ENCODE data around the gene MT1A.
"Not testable (repeated sequence)": the region's sequence is repeated elsewhere in the genome, so short reads cannot be mapped to it uniquely, and the experiment has no call there.

Gene MT1A

DNA sequence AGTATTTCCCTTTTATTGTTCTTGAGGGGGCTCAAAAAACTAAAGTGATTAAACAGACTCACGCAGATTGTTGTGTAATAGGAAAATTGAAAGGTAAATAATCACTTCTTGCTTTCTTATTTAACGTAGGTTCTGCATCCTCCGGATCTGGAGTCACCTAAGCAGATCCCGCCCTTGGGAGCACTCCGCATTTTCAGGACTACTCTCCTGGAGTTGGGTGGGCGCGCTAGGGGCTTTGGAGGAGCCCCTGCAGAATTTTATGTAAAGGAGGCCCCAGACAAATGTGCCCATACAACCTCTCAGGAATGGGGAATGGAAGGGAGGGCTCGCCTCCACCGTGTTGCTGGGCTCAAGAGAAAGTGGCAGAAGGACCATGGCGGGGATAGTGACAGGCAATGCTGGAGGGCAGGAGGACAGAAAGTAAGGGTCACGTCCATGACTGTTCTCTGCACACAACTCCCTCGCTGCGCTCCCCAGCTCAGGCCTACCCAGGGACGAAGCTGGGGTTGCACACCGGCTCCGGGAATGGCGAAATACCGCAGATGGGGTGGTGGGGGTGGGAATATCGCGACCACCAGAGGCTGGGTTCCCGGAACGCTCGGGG, 21.8 kb upstream of the MT1A start:
- TF ChIP-seq, protein P1, sequence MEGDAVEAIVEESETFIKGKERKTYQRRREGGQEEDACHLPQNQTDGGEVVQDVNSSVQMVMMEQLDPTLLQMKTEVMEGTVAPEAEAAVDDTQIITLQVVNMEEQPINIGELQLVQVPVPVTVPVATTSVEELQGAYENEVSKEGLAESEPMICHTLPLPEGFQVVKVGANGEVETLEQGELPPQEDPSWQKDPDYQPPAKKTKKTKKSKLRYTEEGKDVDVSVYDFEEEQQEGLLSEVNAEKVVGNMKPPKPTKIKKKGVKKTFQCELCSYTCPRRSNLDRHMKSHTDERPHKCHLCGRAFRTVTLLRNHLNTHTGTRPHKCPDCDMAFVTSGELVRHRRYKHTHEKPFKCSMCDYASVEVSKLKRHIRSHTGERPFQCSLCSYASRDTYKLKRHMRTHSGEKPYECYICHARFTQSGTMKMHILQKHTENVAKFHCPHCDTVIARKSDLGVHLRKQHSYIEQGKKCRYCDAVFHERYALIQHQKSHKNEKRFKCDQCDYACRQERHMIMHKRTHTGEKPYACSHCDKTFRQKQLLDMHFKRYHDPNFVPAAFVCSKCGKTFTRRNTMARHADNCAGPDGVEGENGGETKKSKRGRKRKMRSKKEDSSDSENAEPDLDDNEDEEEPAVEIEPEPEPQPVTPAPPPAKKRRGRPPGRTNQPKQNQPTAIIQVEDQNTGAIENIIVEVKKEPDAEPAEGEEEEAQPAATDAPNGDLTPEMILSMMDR (IDR thresholded peaks at IDR 0.05; ENCODE audit: borderline replicate concordance, control extremely low read depth, extremely low read depth, insufficient read depth, missing control alignments) = no peak
- DNase-seq (ENCODE audit: low spot score) = no peak
- in situ Hi-C loops (cut with MboI; ENCODE audit: low sequenced_read_pairs, unreplicated experiment) = no loop called here

DNA sequence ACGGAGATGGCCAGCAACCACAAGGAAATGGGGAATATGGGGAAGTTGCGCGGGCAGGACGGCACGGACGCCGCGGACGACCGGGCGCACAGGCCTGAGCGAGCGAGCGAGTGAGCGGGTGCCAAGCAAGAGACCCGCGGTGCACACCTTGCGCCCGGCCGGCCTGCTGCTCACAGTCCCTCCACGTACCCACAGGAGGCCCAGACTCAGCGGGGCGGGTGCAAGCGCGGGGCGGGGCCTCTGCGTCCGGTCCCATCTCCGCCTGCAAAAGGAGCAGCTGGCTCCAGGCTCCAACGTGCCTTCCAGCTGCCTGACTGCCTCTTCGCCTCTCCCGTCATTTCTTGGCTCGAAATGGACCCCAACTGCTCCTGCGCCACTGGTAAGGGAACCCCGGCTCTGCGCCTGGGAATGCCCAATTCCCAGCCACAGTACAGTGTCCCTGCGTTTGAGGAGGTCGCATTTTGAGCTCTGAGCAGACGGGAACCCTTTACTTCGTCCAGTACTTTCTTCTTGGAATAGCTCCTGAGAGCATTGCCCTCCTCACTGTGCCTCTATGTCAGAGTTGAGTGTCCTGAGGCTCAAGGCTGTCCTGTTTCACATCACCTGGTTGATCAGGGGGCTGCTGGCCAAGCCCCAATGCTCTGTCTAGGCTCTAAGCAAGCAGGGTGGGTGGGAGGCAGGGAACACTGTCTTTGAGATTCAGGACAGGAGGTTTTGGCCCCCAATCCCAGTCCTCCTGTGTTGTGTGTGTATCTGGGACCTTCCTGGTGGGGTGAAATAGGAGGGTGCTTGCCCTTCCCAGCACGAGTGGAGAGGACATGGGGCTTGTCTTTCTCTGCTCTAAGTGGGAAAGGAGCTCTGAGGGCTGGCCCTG, 21.0 kb upstream of the MT1A start:
- no peak for DNase-seq (ENCODE audit: low spot score)
- in situ Hi-C loops (cut with MboI; ENCODE audit: low sequenced_read_pairs, unreplicated experiment) = no loop called here
- TF ChIP-seq, protein P1 (IDR thresholded peaks at IDR 0.05; ENCODE audit: borderline replicate concordance, control extremely low read depth, extremely low read depth, insufficient read depth, missing control alignments) = no peak

DNA sequence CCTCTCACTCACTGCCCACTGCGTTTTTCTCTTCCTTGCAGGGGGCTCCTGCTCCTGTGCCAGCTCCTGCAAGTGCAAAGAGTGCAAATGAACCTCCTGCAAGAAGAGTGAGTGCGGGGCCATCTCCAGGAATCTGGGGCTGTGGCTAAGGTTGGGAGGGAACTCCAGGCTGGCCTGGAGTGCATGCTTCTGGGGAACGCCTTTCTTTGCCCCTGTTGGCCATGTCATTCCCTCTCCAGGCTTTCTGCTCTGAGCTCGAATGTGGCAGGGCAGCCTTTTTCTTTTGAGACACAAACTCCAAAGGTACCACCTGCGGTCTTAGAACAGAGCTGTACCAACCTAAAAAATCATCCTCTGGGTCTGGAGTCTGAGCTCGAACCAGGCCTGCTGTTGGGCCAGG, 20.3 kb upstream of the MT1A start:
- TF ChIP-seq, protein P1 (IDR thresholded peaks at IDR 0.05; ENCODE audit: borderline replicate concordance, control extremely low read depth, extremely low read depth, insufficient read depth, missing control alignments) = no peak
- in situ Hi-C loops (cut with MboI; ENCODE audit: low sequenced_read_pairs, unreplicated experiment) = no loop called here
- DNase-seq (ENCODE audit: low spot score) = no peak

DNA sequence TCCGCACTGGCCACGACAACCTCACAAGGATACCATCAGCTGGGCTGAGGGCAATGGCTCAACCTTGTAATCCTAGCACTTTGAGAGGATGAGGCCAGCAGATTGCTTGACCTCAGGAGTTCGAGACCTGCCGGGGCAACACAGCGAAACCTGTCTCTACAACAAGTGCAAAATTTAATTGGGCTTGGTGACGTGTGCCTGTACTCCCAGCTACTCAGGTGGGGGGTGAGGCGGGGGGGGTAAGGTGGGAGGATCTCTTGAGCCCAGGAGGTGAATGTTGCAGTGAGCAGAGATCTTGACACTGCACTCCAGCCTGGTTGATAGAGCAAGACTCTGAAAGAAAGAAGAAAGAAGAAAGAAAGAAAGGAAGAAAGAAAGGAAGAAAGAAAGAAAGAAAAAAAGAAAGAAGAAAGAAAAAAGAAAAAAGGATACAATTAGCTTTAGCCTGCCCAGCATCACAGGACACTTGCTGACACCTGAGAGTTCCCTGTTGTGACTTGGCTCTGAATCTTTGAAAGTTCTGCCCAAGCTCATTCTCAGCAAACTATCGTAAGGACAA, 18.0 kb upstream of the MT1A start:
- no peak for DNase-seq (ENCODE audit: low spot score)
- in situ Hi-C loops (cut with MboI; ENCODE audit: low sequenced_read_pairs, unreplicated experiment) = no loop called here
- TF ChIP-seq, protein P1 (IDR thresholded peaks at IDR 0.05; ENCODE audit: borderline replicate concordance, control extremely low read depth, extremely low read depth, insufficient read depth, missing control alignments) = no peak

DNA sequence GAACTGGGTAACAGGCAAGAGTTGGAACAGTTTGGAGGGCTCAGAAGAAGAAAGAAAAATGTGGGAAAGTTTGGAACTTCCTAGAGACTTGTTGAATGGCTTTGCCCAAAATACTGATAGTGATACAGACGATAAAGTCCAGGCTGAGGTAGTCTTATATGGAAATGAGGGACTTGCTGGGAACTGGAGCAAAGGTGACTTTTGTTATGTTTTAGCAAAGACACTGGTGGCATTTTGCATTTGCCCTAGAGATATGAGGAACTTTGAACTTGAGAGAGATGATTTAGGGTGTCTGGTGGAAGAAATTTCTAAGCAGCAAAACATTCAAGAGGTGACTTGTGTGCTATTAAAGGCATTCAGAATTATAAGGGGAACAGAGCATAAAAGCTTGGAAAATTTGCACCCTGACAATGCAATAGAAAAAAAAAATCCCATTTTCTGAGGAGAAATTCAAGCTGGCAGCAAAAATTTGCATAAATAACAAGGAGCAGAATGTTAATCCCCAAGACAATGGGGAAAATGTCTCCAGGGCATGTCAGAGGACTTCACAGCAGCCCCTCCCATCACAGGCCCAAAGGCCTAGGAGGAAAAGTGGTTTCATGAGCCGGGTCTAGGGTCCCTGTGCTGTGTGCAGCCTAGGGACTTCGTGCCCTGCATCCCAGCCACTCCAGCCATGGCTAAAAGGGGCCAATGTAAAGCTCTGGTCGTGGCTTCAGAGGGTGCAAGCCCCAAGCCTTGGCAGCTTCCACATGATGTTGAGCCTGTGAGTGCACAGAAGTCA, 16.6 kb upstream of the MT1A start:
- in situ Hi-C loops (cut with MboI; ENCODE audit: low sequenced_read_pairs, unreplicated experiment); DNase-seq (ENCODE audit: low spot score): not testable (repeated sequence)

DNA sequence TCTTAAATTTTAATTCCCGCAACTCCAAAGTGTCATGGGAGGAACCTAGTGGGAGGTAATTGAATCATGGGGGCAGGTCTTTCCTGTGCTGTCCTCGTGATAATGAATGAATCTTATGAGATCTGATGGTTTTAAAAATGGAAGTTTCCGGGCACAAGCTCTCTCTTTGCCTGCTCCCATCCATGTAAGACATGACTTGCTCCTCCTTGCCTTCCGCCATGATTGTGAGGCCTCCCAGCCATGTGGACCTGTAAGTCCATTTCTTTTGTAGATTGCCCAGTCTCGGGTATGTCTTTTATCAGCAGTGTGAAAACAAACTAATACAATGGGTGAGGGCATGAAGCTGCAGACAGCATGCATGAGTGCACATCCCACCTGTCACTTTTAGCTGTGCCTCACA, 15.3 kb upstream of the MT1A start:
- DNase-seq (ENCODE audit: low spot score); in situ Hi-C loops (cut with MboI; ENCODE audit: low sequenced_read_pairs, unreplicated experiment): not testable (repeated sequence)

DNA sequence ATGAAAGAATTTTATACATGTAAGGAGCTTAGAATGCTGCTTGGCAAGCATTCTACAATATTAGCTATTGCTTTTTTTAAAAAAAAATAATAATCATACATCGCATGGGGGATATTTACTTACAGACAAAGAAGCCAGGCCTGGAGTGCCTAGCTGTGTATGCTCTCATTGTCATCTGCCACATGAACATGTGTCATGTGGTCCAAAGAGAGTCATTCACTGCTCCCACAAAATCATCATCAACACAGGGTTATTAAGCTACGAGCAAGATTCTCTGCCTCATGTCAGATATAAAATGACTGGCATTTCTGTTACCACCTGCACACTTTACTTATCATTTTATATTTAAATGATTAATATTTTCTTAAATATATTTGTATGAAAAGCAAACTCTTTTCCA, 14.8 kb upstream of the MT1A start:
- in situ Hi-C loops (cut with MboI; ENCODE audit: low sequenced_read_pairs, unreplicated experiment) = no loop called here
- TF ChIP-seq, protein P1 (IDR thresholded peaks at IDR 0.05; ENCODE audit: borderline replicate concordance, control extremely low read depth, extremely low read depth, insufficient read depth, missing control alignments) = no peak
- no peak for DNase-seq (ENCODE audit: low spot score)

All from GM13976 (cell line).